WERI-Rb-1 (cell line): ENCODE data around the gene PDE9A.
A peak's percentile ranks its signal among the peaks of the same experiment; 100 is the strongest.

ENCODE experiments used
- DNase-seq: peaks from one replicate; pipeline ENCODE4 v3.0.0-alpha.2; 2020
- H3K27ac ChIP-seq: fragments of 250-450 bp; sonication (Bioruptor Pico); 2 replicates; pipeline ENCODE4 v1.5.1; 2020; ENCODE audit warnings: mild to moderate bottlenecking, moderate library complexity
- H3K27me3 ChIP-seq: fragments of 250-450 bp; sonication (Bioruptor Pico); 2 replicates; pipeline ENCODE4 v1.5.1; 2021; ENCODE audit warnings: mild to moderate bottlenecking, low read depth, moderate library complexity; ENCODE audit not compliant: insufficient read depth, severe bottlenecking
- H3K36me3 ChIP-seq: fragments of 250-450 bp; sonication (Bioruptor Pico); 2 replicates; pipeline ENCODE4 v1.5.1; 2020; ENCODE audit warnings: mild to moderate bottlenecking, moderate library complexity
- H3K4me3 ChIP-seq: 2 replicates; pipeline ENCODE4 v1.5.1; 2011; ENCODE audit warnings: low read depth, mild to moderate bottlenecking, control low read depth, low read length
- H3K9me3 ChIP-seq: fragments of 250-450 bp; sonication (Bioruptor Pico); 2 replicates; pipeline ENCODE4 v1.5.1; 2021; ENCODE audit warnings: mild to moderate bottlenecking, moderate library complexity; ENCODE audit not compliant: severe bottlenecking
- TF ChIP-seq, protein P1 (sequence below): IDR thresholded peaks from 2 replicates; pipeline ENCODE4 v1.5.1; 2011; ENCODE audit warnings: low read depth, mild to moderate bottlenecking, control low read depth, inconsistent platforms, low read length

The PDE9A gene

DNA sequence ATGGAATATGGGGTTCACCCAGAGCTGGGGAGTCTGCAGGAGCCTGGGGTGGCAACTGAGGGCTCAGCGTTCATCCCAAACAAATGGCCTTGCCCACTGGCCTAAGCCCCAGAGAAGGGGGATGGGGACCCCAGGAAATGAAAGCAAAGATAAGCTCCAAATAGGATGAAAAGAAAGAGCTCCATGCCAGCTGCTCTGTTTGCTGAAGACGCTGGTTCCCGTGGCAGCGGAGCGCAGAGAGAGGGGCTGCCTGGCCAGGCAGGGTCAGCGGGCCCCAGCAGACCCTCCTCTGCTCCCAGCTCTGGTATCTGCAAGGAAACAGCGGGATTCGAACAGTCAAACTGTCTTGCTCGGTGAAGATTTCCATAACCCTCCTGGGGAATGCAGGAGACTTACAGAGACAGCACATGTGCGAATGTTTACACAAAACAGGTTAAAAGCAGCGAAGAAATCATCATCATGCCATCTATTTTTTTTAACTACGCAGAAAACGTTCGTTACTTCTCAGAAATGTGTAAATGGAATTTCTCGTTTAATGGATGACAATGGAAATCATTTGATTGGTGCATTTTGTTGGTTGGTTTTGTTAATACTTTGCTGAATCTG lies 94.4 kb downstream of the PDE9A start:
- DNase-seq = peak; percentile 45
- no peak overlapping the region for H3K4me3 ChIP-seq
- peak overlapping the region; percentile 61 for H3K27ac ChIP-seq
- peaks cover 83% of the 10 kb centered on the region for H3K36me3 ChIP-seq
- no peaks in the 10 kb centered on the region for H3K9me3 ChIP-seq
- H3K27me3 ChIP-seq = no peaks in the 10 kb centered on the region
- TF ChIP-seq, protein P1, sequence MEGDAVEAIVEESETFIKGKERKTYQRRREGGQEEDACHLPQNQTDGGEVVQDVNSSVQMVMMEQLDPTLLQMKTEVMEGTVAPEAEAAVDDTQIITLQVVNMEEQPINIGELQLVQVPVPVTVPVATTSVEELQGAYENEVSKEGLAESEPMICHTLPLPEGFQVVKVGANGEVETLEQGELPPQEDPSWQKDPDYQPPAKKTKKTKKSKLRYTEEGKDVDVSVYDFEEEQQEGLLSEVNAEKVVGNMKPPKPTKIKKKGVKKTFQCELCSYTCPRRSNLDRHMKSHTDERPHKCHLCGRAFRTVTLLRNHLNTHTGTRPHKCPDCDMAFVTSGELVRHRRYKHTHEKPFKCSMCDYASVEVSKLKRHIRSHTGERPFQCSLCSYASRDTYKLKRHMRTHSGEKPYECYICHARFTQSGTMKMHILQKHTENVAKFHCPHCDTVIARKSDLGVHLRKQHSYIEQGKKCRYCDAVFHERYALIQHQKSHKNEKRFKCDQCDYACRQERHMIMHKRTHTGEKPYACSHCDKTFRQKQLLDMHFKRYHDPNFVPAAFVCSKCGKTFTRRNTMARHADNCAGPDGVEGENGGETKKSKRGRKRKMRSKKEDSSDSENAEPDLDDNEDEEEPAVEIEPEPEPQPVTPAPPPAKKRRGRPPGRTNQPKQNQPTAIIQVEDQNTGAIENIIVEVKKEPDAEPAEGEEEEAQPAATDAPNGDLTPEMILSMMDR = no peak

DNA sequence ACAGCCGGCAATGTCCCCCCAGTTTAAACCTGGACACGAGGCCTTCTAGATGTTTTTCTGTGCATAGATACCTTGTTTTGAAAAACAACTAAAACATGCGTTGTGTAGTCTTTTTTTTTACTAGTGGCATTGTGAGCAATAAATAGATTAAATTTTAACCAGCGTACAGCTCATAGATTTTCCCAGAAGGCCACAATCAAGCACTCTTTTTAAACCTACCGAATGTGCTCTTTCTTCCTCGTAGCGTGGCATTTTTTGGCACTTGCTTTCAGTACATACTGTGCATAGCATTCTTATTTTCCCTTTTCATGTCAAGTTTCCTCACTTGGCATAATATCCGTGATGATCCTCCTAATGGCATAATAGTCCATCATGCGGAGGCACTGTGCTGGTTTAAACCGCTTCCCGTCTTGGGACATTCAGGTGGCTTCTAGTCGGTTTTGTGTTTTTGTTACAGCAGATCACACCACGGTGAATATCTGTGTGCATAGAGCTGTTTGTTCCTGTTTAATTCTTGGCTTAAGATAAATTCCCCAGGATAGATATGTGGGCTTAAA lies 95.3 kb downstream of the PDE9A start:
- Histone ChIP-seq H3K36me3 (peaks cover 78% of the 10 kb centered on the region), H3K27ac (no peak overlapping the region), H3K9me3 (no peaks in the 10 kb centered on the region), H3K27me3 (no peaks in the 10 kb centered on the region), H3K4me3 (no peak overlapping the region)
- DNase-seq = no peak
- TF ChIP-seq, protein P1 = no peak

- DNase-seq = no peak
- Histone ChIP-seq H3K36me3 (peaks cover 76% of the 10 kb centered on the region), H3K9me3 (no peaks in the 10 kb centered on the region), H3K27ac (no peak overlapping the region), H3K4me3 (no peak overlapping the region), H3K27me3 (no peaks in the 10 kb centered on the region)
- TF ChIP-seq, protein P1 = no peak
These were observed 97.5 kb downstream of the PDE9A start for GRCh38 chr21:42750737-42751530.

- Histone ChIP-seq H3K27ac (no peak overlapping the region), H3K36me3 (peaks cover 73% of the 10 kb centered on the region), H3K27me3 (no peaks in the 10 kb centered on the region), H3K9me3 (no peaks in the 10 kb centered on the region), H3K4me3 (no peak overlapping the region)
- DNase-seq = no peak
- TF ChIP-seq, protein P1 = no peak
These were observed 98.4 kb downstream of the PDE9A start for GRCh38 chr21:42751866-42752265.

- no peaks in the 10 kb centered on the region for H3K27me3 ChIP-seq
- H3K4me3 ChIP-seq = no peak overlapping the region
- peaks cover 74% of the 10 kb centered on the region for H3K36me3 ChIP-seq
- H3K27ac ChIP-seq = no peak overlapping the region
- TF ChIP-seq, protein P1 = no peak
- H3K9me3 ChIP-seq = no peaks in the 10 kb centered on the region
- DNase-seq = no peak
These were observed 100.4 kb downstream of the PDE9A start for GRCh38 chr21:42753804-42754203.
